Measurements from ENCODE around the gene AATK.

AATK gene, protein sequence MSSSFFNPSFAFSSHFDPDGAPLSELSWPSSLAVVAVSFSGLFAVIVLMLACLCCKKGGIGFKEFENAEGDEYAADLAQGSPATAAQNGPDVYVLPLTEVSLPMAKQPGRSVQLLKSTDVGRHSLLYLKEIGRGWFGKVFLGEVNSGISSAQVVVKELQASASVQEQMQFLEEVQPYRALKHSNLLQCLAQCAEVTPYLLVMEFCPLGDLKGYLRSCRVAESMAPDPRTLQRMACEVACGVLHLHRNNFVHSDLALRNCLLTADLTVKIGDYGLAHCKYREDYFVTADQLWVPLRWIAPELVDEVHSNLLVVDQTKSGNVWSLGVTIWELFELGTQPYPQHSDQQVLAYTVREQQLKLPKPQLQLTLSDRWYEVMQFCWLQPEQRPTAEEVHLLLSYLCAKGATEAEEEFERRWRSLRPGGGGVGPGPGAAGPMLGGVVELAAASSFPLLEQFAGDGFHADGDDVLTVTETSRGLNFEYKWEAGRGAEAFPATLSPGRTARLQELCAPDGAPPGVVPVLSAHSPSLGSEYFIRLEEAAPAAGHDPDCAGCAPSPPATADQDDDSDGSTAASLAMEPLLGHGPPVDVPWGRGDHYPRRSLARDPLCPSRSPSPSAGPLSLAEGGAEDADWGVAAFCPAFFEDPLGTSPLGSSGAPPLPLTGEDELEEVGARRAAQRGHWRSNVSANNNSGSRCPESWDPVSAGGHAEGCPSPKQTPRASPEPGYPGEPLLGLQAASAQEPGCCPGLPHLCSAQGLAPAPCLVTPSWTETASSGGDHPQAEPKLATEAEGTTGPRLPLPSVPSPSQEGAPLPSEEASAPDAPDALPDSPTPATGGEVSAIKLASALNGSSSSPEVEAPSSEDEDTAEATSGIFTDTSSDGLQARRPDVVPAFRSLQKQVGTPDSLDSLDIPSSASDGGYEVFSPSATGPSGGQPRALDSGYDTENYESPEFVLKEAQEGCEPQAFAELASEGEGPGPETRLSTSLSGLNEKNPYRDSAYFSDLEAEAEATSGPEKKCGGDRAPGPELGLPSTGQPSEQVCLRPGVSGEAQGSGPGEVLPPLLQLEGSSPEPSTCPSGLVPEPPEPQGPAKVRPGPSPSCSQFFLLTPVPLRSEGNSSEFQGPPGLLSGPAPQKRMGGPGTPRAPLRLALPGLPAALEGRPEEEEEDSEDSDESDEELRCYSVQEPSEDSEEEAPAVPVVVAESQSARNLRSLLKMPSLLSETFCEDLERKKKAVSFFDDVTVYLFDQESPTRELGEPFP (N-terminal part only)

DNA sequence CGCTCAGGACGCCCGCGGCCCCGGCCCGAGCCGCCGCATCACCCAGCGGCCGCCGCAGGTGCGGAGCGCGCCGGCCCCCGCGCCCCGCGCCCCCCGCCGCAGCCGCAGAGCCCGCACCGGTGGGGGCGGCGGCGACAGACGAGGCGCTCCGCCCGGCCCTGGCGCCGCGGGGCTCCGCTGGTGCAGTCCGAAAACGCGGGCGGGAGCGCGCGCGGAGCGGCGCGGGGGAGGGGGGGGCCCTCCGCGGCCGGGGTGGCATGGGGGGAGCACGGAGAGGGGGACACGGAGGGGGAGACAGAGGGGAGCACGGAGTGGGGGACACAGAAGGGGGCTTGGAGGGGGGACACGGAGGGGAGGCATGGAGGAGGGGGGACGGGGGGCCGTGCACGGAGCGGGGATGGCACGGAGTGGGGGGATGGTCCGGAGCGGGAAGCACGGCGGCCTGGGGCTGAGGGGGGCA is at the start of gene AATK:
TSS of gene AATK (minus strand) at position 189 of the 460 bp plus-strand sequence. CDS start 229 bp downstream, outside the sequence.
- DNase-seq, result no peak

GRCh38 chr17:81213978-81214377 is 48.0 kb upstream of the AATK start:
- no peak for DNase-seq

GRCh38 chr17:81212365-81212764 is 46.3 kb upstream of the AATK start:
- no peak for DNase-seq

DNA sequence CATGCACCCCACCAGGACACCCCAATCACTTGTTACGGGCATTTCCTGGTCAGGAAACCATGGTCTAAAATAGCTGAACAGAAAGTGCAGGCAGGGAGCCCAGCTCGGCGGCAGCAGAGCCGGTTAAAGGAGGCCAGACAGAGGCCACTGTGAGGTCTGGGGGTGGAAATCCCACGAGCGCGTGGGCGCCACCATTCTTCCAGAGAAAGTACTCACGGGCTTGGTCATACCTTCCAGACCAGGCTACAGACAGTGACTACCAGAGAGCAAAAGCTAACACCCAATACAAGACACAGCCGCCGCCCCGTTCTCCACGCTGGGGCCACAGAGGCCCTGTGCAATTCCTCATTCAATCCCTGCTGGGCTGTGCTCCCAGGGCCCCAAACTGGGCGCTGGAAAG is 44.8 kb upstream of the AATK start:
- no peak for DNase-seq

DNA sequence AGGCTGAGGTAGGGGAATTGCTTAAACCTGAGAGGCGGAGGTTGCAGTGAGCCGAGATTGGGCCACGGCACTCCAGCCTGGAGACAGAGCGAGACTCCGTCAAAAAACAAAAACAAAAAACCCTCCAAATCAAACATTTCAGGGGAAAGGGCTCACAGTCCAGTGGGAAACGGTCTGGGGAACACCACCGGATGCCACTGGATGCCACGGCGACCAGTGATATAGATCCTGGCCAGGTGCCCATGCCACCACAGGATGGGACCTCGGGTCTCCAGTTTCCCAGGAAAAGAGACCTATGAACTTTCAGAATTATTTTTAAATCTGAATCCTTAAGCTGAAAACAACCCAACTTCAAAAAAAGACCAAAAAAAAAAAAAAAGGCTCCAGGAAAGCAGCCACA is 44.4 kb upstream of the AATK start:
- no peak for DNase-seq

DNA sequence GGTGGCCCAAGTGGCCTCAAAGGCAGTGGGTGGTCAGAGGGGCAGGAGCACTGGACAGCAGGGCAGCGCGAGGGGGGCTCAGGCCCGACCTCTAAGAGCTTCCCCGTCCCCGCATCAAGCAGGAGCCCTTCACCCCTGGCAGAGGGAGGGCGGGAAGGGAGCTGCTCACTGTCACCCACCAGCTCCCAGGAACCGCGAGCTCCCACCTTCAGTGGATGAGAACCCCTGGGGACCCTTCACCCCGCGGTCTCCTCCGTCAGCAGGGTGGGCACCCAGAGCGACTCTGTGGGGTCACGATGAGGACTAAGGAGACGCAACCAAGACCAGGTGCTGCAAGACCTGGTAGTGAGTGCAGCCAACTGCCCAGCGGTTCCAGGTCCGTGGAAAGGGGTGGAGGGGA is 43.1 kb upstream of the AATK start:
- DNase-seq, result no peak

DNA sequence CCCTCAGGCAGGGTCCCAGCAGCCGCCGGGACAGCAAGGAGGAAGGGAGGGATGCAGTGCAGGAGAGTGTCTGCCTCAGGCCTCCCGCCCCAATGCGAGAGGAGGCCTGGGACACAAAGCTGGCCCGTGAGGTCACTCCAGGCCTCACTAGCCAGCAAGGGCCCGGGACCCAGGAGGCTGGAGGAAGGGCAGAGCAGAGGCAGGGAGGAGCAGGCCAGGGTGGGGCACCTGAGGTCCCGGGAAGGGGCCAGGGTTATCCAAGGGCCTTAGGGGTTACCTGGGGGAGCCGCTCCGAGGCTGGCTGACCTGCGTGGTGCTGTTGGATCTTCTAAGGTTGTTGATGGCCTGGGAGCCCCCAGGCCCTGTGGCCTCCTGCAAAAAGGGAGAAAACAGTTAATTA is 42.6 kb upstream of the AATK start:
- DNase-seq, result no peak

DNA sequence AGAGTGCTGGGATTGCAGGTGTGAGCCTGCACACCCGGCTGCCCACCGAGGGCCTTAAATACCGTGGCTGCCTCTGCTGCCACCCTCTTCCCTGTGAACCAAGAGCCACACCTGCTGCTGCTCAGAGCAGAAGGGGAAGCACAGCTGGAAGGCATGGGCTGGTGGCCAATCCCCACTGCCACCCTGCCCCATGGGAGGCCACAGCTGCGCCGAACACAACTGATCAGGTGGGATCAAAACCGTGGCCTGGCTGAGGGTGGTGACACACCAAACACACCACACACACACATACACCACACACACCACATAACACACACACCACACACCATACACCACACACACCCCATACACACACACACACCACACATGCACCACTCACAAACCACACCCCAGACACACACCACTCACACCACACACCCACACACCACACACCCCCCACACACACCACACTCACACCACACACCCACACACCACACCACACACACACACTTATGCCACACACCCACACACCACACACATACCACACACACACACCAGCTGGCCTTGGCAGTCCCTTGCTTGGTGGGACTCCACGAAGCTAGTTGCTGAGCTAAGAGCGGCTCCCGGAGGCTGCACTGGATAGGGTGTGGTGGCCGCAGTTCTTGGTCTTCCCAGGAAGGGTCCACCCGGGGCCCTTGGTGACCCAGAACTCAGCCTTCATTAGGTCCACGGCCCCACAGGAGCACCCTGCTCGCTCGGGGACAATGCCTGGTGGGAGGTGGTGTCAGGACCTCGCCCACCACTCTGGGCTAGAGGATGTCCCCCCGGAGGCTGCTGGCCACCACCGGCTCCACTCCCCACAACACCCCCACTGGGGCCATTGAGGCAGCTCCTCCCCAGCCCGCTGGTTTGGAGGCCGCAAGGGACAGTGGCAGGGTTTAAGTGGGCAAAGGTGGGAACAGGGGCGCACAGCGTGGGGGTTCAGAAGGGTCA is 41.9 kb upstream of the AATK start:
- no peak for DNase-seq

- no peak for DNase-seq
Measured at GRCh38 chr17:81206657-81207056, 40.6 kb upstream of the AATK start.

GRCh38 chr17:81206166-81206565 is 40.1 kb upstream of the AATK start:
- no peak for DNase-seq

DNA sequence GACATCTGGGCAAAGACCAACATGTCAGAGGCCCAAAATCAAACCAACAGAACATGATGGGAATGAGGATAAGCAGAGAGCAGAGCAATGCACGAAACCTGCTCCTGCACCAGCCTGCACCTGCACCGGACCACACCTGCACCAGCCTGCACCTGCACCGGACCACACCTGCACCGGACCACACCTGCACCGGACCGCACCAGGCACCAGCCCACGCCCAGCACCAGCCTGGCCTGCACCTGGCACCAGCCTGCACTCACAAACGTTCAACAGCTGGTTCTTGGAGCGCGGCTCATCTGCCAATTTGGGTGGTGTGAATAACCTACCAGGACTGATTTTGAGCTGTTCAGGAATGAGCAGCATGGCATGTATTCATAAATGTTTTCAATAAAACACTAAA is 38.6 kb upstream of the AATK start:
- DNase-seq, result no peak

- no peak for DNase-seq
Measured at GRCh38 chr17:81203136-81203535, 37.1 kb upstream of the AATK start.

GRCh38 chr17:81202318-81202717 is 36.3 kb upstream of the AATK start:
- DNase-seq, result no peak

DNA sequence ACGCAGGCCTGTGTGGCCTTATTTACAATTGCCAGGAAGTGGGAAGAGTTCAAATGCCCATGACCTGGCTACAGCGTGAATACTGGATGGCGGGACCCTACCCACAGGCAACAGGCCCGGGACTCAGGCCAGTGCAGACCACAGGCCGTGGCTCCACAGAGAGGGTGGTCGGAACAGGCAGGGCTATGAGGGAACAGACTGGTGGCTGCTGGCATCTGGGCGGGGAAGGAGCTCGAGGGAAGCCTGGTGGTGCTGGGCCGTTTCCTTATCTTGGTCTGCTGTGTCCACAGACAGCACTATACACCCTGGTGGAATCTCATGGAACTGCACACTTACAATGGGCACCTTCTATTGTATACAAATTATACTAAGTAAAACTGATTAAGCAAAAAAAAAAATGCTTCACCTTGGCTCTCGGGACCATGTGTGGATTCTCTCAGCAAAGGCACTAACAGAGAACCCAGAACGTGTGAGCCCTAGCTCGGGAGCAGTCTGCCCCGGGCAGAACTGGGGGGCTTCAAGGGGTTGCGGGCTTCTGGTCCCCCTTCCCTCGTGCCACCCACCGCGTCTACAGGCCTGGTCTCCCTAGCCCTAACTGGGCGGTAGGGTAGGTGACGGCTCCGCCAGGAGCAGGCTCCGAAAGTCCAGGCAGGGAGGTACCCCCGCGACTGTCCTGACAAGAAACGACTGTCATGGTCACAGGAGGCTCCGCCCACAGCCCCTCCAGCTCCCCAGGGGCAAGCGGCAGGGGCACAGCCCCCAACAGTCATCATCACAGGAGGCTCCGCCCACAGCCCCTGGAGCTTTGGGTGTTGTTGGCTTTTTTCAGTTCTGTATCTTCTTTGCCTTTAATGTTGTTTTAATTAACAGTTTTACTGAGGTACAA is 34.9 kb upstream of the AATK start:
- peak; percentile 30 for DNase-seq

- DNase-seq, result no peak
Measured at GRCh38 chr17:81200201-81200600, 34.2 kb upstream of the AATK start.

GRCh38 chr17:81199482-81199830 is 33.4 kb upstream of the AATK start:
- DNase-seq, result no peak

DNA sequence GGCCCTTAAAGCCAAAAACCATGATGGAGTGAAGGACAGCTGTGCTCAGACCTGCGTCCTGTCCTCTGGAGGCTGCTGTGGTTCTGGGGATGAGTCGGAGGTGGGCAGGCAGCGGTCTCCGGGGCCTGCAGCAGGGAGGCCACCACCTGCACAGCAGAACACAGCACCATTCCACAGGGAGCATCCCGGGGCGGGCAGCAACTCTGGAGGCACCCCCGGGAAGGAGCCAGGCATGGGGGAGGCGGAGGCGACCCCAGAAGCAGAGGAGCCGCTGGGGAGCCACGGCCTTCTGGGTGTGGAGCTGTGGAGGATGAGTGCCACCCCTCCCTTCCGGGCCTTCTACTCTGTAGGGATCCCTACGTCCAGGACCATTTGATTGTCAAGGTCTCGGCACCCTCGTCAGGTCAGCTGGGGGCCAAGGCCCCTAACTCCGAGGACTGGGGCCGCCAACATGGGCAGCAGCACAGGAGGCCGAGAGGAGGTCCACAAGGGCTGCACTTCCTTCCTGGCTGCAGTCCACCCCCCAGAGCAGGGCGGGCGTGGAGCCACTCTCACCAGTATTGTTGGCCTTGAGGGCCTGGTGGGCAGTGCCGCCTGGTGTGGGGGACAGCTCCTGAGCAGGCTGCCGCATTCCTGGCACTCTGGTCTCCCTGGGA is 32.9 kb upstream of the AATK start:
- DNase-seq, result no peak

DNA sequence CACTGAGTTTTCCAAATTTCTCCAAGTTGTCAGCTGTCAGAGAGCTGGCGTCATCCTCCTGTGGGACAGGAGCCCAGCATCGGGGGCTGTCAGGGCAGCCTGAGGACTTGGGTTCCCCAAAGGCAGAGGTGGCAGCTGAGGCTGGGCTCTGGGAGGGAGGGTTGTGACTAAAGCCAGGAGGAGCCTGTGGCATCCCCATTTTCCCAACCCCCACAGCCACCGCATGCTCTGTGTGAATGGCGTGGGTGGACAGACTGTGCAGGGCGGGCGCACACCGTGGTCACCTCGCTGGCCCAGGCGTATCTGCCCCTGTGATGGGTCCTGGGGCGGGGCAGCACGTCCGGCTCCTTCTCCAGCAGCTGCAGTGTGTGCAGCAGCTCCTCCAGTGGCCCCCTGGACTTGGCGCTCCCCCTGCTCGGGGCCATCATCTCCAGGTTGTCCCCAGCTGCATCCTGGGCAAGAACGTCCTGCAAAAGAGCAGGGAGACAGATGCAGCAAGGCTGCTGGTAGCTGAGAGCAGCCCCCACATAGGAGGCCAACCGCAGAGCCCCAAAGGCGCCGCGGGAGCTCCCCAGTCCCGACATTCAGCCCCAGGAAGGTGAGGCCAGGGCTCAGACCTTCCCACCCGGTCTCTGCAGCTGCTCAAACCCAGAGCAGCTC is 31.9 kb upstream of the AATK start:
- no peak for DNase-seq

DNA sequence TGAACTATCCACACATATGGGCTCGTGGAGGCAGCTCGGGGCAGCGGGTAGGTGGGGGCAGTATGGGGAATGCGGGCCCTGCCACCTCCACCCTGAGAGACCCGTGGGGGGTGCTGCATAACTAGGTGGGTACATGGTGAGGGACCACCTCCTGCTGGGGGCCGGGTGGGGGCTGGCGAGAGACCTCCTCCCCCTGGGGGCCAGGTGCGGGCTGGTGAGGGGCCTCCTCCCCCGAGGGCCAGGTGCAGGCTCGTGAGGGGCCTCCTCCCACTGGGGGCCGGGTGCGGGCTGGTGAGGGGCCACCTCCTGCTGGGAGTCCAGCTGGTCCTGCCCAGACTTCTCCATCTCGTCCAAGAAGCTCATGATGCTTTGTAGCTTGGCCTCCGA is 31.4 kb upstream of the AATK start:
- DNase-seq, result no peak

All from NCI-H1048 (cell line).